Activated CD4-positive, alpha-beta T cell treated with anti-CD3 and anti-CD28 coated beads, Interleukin-2, Interleukin-6, amounts not matched to agents 100 ng/mL and 50 ng/mL, durations not matched to agents 16 hours and 8 hours (primary cell): ENCODE measurements around the gene LILRB2.
A peak's percentile ranks its signal among the peaks of the same experiment; 100 is the strongest.
"Not testable (repeated sequence)": the region's sequence is repeated elsewhere in the genome, so short reads cannot be mapped to it uniquely, and the experiment has no call there.

Experiments used
- DNase-seq: peaks from one replicate; pipeline ENCODE4 v3.0.0-alpha.2; 2020

Gene LILRB2

DNA sequence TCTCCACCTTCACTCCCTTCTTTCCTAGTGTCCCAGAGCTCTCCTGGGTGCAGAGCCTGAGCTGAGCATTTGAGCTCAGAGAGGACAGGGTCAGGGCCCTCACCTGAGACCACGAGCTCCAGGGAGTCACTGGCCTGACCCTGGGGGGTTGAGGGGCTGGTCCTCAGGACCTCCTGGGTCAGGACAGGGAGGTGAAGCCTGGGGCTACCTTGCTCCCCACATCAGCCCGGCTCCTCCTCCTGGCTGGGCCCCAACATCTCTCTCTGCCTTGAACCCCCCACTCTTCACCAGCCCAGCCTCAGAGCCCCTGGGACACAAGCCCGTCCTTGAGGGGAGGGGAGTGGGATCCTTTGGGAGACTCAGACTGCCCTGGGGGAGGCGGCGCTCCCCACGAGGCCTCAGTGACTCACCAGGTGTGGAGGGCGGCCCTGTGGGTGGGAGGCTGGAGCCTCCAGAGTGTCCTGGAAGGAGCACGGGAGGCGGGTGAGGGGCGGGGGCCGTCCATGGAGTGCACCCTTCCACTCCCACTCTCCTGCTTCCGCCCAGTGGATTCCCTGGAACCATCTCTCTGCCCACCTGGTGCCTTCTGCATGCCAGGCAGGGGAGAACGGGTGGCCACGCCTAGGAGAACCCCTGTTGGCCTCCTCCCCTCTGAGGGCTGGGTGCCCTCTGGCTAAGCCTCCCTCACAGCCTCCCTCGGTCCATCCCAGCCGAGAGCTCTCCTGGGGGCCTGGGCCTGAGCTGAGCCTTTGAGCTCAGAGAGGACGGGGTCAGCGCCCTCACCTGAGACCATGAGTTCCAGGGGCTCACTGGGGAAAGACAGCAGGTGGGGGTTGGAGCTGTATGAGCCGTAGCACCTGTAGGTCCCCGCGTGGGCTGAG, 41.2 kb downstream of the LILRB2 start:
- DNase-seq = not testable (repeated sequence)

DNA sequence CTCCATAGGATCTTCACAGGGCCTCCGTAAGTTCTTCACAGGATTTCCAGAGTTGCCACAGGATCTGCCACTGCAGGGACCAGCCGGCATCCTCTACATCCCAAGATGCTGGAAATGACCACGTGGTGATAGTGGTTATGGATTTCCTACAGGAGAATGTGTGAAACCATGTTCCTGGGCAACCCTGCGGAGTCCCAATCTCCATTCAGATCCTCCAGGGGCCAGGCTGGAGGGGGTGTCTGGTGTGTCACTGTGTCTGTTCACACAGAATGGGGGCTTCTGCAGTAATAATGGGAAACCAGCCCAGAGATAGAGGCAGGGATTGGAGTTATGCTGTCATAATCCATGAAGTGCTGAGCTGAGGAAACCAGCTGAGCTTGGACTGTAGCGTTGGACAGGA, 47.0 kb downstream of the LILRB2 start:
- DNase-seq = no peak

DNA sequence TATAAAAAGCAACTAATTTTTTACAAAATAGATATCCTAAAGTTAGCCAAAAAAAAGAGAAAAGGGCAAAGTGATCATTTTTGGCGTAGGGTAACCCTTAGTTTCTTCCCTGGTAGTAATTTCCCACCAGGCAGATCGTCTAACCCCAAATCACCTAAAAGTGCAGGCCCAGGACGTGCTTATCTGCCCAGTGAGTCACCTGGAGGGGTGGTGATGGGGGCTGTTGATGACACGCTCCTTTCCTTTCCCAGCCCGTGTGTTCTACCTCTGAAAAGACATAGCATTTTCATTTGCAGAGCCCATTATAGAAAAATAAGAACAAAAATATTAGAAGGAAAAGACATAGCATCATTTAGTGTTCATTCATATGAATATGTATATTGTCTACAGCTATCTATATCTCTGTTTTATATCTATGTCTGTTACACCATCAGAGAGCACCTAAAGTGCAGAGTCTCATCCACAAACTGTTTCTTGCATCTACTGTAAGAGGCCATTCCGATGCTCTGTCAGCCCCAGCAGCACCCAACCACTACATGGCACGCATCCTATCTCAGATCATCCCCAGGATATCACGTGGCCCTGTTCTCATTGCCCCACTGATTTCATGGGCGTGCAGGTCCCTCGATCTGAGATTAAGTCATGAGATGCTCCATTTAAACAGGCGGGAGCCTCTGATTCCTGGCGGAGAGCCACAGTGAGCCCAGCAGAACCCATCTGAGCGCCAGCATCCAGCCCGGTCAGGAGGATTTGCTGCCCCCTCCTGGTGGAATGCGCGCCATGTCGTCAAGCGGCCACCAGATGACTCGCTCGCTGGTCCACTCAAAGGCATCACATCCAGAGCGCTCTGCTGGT, 49.6 kb downstream of the LILRB2 start:
- DNase-seq = peak; percentile 85

DNA sequence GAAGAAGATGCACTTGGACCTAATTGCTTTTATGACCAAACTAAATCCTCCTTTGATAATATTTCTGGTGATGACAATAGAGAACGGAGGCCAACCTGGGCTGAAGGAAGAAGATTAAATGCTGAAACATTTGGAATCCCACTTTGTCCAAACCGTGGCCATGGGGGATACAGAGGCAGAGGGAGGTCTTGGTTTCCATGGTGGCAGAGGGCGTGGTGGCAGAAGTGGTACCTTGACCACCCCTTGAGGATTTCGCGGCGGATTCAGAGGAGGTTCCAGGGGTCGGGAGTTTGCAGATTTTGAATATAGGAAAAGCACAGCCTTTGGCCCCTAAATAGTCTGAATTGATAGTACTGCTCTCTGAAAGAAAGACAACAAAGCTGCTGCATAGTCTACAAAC, 50.9 kb downstream of the LILRB2 start:
- no peak for DNase-seq

DNA sequence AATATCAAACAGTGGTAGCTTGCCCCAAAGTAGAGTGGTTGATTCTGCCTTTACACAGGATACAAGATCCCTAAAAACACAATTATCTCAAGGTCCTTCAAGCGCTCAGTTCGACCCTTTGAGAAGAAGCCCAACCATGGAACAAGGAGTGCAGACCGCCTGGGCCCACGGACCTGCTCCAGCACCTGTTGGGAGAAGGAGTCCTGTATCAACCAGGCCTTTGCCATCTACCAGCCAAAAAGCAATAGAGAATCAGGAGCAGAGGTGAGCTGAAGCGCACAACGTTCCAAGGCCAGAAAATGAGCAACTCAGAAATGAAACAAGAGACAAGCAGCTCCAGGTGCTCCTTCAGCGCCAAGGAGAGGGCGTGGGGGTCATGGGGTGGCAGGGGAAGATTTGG, 51.8 kb downstream of the LILRB2 start:
- no peak for DNase-seq

- not testable (repeated sequence) for DNase-seq
These were observed 56.3 kb downstream of the LILRB2 start for GRCh38 chr19:54224619-54225018.

GRCh38 chr19:54223937-54224281, 57.0 kb downstream of the LILRB2 start:
- DNase-seq = not testable (repeated sequence)
